CD4-positive, alpha-beta T cell (primary cell): ENCODE results near the gene ZNF784. TPM values are rescaled to one million over a fixed set of nuclear protein-coding genes. Genes with fewer than 3 reads are reported as not detected.
"Not testable (repeated sequence)": the region's sequence is repeated elsewhere in the genome, so short reads cannot be mapped to it uniquely, and the experiment has no call there.

Experiments
- ATAC-seq: fragments of 200-7000 bp; cut with Tn5 transposase; one replicate; pipeline ENCODE4 v1.10.0; 2022; ENCODE audit warnings: mild to moderate bottlenecking; ENCODE audit not compliant: poor library complexity
- CTCF ChIA-PET: fragments of 350-600 bp; sonication (Branson Sonifier 250); formaldehyde crosslinking; loops from one replicate; lab custom pipeline; 2021; ENCODE audit warnings: antibody characterized with exemption, inconsistent platforms; lab: Charles Lee
- POLR2A ChIA-PET: fragments of 350-600 bp; sonication (Branson Sonifier 250); formaldehyde crosslinking; loops from one replicate; lab custom pipeline; 2021; ENCODE audit warnings: antibody characterized with exemption, inconsistent platforms; lab: Charles Lee
- DNase-seq, 14 experiments: peaks; one replicate each; pipeline ENCODE4 v3.0.0-alpha.2; 2013 to 2020; ENCODE audit warnings: mixed read lengths in 2 of 14
- H3K27ac ChIP-seq, 2 donors: one replicate each; pipeline versions ENCODE4 v1.5.1 to v1.7.0; 2013; ENCODE audit warnings: low read length in 2 of 2, low read depth in 1 of 2, mild to moderate bottlenecking in 1 of 2
- H3K27me3 ChIP-seq, 2 experiments: 1 replicate in 1 of 2; 2 replicates in 1 of 2; pipeline versions ENCODE4 v1.6.1 to v1.7.0; 2013; ENCODE audit warnings: low read length in 2 of 2, control low read depth in 1 of 2, mild to moderate bottlenecking in 1 of 2, moderate library complexity in 1 of 2; ENCODE audit not compliant: insufficient read depth in 2 of 2, control insufficient read depth in 1 of 2
- H3K36me3 ChIP-seq: one replicate; pipeline ENCODE4 v1.6.1; 2013; ENCODE audit warnings: low read length, control low read depth; ENCODE audit not compliant: insufficient read depth
- H3K4me1 ChIP-seq: one replicate; pipeline ENCODE4 v1.6.1; 2013; ENCODE audit warnings: low read length, control low read depth; ENCODE audit not compliant: insufficient read depth
- H3K4me3 ChIP-seq: one replicate; pipeline ENCODE4 v1.5.1; 2013; ENCODE audit warnings: mild to moderate bottlenecking, low read length, moderate library complexity
- H3K9me3 ChIP-seq, 2 experiments: 1 replicate in 1 of 2; 2 replicates in 1 of 2; pipeline versions ENCODE4 v1.6.1 to v1.7.0; 2013; ENCODE audit warnings: low read length in 2 of 2, mild to moderate bottlenecking in 2 of 2, control low read depth in 1 of 2, moderate library complexity in 1 of 2; ENCODE audit not compliant: control insufficient read depth in 1 of 2, insufficient read depth in 1 of 2
- H3K27ac Mint-ChIP-seq: one replicate; pipeline ENCODE4 v1.8.0; 2020; ENCODE audit warnings: mixed read lengths
- H3K27me3 Mint-ChIP-seq: one replicate; pipeline ENCODE4 v1.8.0; 2021; ENCODE audit warnings: mixed read lengths
- H3K36me3 Mint-ChIP-seq: one replicate; pipeline ENCODE4 v1.8.0; 2021; ENCODE audit warnings: low read depth, mixed read lengths
- H3K4me1 Mint-ChIP-seq: one replicate; pipeline ENCODE4 v1.8.0; 2021; ENCODE audit warnings: low read depth, mixed read lengths
- H3K4me3 Mint-ChIP-seq: one replicate; pipeline ENCODE4 v1.8.0; 2020; ENCODE audit warnings: mild to moderate bottlenecking, mixed read lengths
- H3K9me3 Mint-ChIP-seq: one replicate; pipeline ENCODE4 v1.8.0; 2020; ENCODE audit warnings: mixed read lengths
- intact Hi-C, 2 experiments: fragments of 100-400 bp; cut with DNase I in 1 of 2; cut with micrococcal nuclease in 1 of 2; formaldehyde crosslinking; loops; one replicate each; pipeline versions ENCODE4 v1.15.1 to v1.9.0; 2023 to 2025; cut with DNase I, micrococcal nuclease
- total RNA-seq, 174 experiments: library from RNA in 2 of 174; stranded (reverse) in 2 of 174; gene quantifications; one replicate each; pipeline ENCODE4 v1.2.3 and lab custom pipeline; 2021 to 2026
- TF ChIP-seq, protein P1 (sequence below): fragments of 200-600 bp; IDR thresholded peaks from one replicate; pipeline ENCODE4 v1.8.0; 2022; ENCODE audit warnings: antibody characterized with exemption, mild to moderate bottlenecking

Gene ZNF784
- total RNA-seq, 2 experiments from 2014 or later, result 11.2 to 11.8 TPM

- intact Hi-C loops, result loop anchor here in 1 of 2 experiments (1.0 to 5.0 kb wide), 3 partner anchors 12 to 70 kb away; partner anchors contain the start of gene FIZ1
- TF ChIP-seq, protein P1, sequence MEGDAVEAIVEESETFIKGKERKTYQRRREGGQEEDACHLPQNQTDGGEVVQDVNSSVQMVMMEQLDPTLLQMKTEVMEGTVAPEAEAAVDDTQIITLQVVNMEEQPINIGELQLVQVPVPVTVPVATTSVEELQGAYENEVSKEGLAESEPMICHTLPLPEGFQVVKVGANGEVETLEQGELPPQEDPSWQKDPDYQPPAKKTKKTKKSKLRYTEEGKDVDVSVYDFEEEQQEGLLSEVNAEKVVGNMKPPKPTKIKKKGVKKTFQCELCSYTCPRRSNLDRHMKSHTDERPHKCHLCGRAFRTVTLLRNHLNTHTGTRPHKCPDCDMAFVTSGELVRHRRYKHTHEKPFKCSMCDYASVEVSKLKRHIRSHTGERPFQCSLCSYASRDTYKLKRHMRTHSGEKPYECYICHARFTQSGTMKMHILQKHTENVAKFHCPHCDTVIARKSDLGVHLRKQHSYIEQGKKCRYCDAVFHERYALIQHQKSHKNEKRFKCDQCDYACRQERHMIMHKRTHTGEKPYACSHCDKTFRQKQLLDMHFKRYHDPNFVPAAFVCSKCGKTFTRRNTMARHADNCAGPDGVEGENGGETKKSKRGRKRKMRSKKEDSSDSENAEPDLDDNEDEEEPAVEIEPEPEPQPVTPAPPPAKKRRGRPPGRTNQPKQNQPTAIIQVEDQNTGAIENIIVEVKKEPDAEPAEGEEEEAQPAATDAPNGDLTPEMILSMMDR, result no peak
- Histone ChIP-seq H3K27ac (no peak overlapping the region), H3K9me3 (no peaks in the 10 kb centered on the region), H3K4me3 (peak overlapping the region; percentile 46), H3K36me3 (peaks cover 3% of the 10 kb centered on the region), H3K4me1 (peaks cover 29% of the 10 kb centered on the region), H3K27me3 (no peaks in the 10 kb centered on the region)
- CTCF ChIA-PET, result interaction anchor here (3.1 kb wide), 1 partner anchor 19 kb away, joined by 12 read pairs; the partner anchor contains the start of gene ZNF865
- POLR2A ChIA-PET, result interaction anchor here (0.6 to 3.2 kb wide), 6 partner anchors 12 to 53 kb away, joined by 3 to 23 read pairs (median 4); partner anchors contain the start of genes FIZ1, ZNF524, ZNF580 and ZNF784
- Mint-ChIP-seq H3K4me1 (peaks cover 41% of the 10 kb centered on the region), H3K27me3 (no peaks in the 10 kb centered on the region), H3K4me3 (peak overlapping the region; percentile 90), H3K36me3 (peaks cover 6% of the 10 kb centered on the region), H3K27ac (peak overlapping the region; percentile 71), H3K9me3 (no peaks in the 10 kb centered on the region)
- ATAC-seq (peak; percentile 95), DNase-seq (peak; percentile 85 to 96 (median 91))
Measured at GRCh38 chr19:55586976-55587668, 37.2 kb downstream of the ZNF784 start.

DNA sequence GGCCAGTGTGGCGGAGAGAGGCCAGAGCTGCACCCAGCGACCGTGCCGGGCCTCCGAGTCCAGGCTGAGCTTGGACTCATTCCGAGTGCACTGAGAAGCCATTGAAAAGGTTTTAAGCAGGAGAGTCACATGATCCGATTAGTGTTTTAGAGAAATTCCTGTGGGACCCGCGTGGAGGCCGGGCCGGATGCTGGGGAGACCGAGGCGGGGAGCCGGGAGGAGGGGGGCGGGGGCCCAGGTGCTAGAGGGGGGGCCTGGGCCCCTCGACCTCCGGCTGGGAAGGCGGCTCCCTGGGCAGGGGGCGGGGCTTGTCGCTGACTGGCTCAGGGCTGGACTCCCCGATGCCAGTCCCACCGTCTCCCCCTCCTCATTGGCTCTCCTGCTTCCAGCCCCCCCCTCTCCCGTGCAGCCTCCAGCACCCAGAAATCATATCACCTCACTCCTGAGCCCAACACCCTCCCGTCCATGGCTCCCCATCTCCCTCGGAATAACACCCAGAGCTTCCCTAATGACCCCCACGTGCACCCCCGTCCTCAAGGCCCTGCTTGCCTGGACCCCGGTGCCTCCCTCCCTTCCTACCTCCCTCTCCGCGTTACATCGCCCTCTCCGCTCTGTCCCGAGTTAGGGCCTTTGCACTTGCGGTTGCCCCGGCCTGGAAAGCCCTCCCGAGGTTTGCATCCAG, 38.6 kb downstream of the ZNF784 start:
- Mint-ChIP-seq H3K4me1 (peaks cover 53% of the 10 kb centered on the region), H3K4me3 (peak overlapping the region; percentile 90), H3K27ac (peak overlapping the region; percentile 7), H3K27me3 (no peaks in the 10 kb centered on the region), H3K9me3 (no peaks in the 10 kb centered on the region), H3K36me3 (no peaks in the 10 kb centered on the region)
- no peaks in the 10 kb centered on the region for H3K27me3 ChIP-seq
- ChIA-PET CTCF (interaction anchor here (3.1 kb wide), 1 partner anchor 20 kb away, joined by 12 read pairs; the partner anchor contains the start of gene ZNF865), POLR2A (interaction anchor here (1.0 to 3.2 kb wide), 4 partner anchors 13 to 69 kb away, joined by 4 to 23 read pairs (median 6); partner anchors contain the start of genes FIZ1, U2AF2, ZNF524 and ZNF784)
- intact Hi-C loops, result loop anchor here in 1 of 2 experiments (2.0 to 5.0 kb wide), 2 partner anchors 21 to 68 kb away; no protein-coding TSS in a partner anchor
- ATAC-seq (peak; percentile 39), DNase-seq (peak in 12 of 14 experiments; percentile 11 to 77 (median 42))
- peak overlapping the region; percentile 45 for H3K4me3 ChIP-seq
- H3K27ac ChIP-seq, result peak overlapping the region in 1 of 2 donors; percentile 6
- TF ChIP-seq, protein P1, result no peak
- H3K36me3 ChIP-seq, result no peaks in the 10 kb centered on the region
- H3K4me1 ChIP-seq, result peaks cover 40% of the 10 kb centered on the region
- no peaks in the 10 kb centered on the region for H3K9me3 ChIP-seq

DNA sequence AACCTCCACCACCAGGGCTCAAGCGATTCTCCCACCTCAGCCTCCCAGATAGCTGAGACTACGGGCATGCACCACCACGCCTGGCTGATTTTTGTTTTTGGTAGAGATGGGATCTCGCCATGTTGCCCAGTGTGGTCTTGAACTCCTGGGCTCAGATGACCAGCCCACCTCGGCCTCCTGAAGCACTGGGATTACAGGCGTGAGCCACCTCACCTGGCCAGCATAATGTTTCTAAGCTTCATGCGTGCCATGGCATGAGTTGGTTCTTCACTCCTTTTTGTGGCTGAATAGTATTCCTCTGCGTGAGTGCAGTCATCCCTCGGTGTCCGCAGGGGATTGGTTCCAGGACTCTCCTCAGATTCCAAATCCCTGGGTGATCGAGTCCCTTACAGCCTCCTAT, 39.5 kb downstream of the ZNF784 start:
- peaks cover 58% of the 10 kb centered on the region for H3K4me1 Mint-ChIP-seq
- Histone ChIP-seq H3K4me3 (no peak overlapping the region), H3K36me3 (no peaks in the 10 kb centered on the region), H3K9me3 (no peaks in the 10 kb centered on the region), H3K4me1 (peaks cover 48% of the 10 kb centered on the region), H3K27ac (no peak overlapping the region), H3K27me3 (no peaks in the 10 kb centered on the region)
- intact Hi-C loops, result loop anchor here in 1 of 2 experiments (5.0 kb wide), 1 partner anchor 68 kb away; no protein-coding TSS in a partner anchor
- H3K27ac Mint-ChIP-seq, result peak overlapping the region; percentile 7
- peaks cover 5% of the 10 kb centered on the region for H3K36me3 Mint-ChIP-seq
- H3K27me3 Mint-ChIP-seq, result no peaks in the 10 kb centered on the region
- ChIA-PET CTCF (interaction anchor here (0.5 kb wide), 1 partner anchor 1118 kb away, joined by 3 read pairs; no protein-coding TSS in a partner anchor), POLR2A (interaction anchor here (1.8 to 3.2 kb wide), 2 partner anchors 14 to 22 kb away, joined by 4 to 23 read pairs; partner anchors contain the start of genes FIZ1 and ZNF524)
- peak overlapping the region; percentile 0 for H3K4me3 Mint-ChIP-seq
- TF ChIP-seq, protein P1, result no peak
- no peak for DNase-seq
- no peak for ATAC-seq
- H3K9me3 Mint-ChIP-seq, result no peaks in the 10 kb centered on the region

GRCh38 chr19:55583897-55584296, 40.5 kb downstream of the ZNF784 start:
- intact Hi-C loops, result loop anchor here in 1 of 2 experiments (1.0 kb wide), 1 partner anchor 52 kb away; no protein-coding TSS in a partner anchor
- H3K4me1 ChIP-seq, result peaks cover 52% of the 10 kb centered on the region

More at GRCh38 chr19:55583897-55584296, 40.5 kb downstream of the ZNF784 start:
- H3K4me3 Mint-ChIP-seq, H3K36me3 Mint-ChIP-seq, H3K9me3 Mint-ChIP-seq, H3K36me3 ChIP-seq, H3K27me3 Mint-ChIP-seq, H3K4me3 ChIP-seq, ATAC-seq, H3K9me3 ChIP-seq, H3K27ac ChIP-seq, DNase-seq, H3K27me3 ChIP-seq: not testable (repeated sequence)
- H3K27ac Mint-ChIP-seq, result peak overlapping the region; percentile 21
- ChIA-PET POLR2A (interaction anchor here (1.0 kb wide), 1 partner anchor 51 kb away, joined by 3 read pairs; no protein-coding TSS in a partner anchor), CTCF (interaction anchor here (2.1 to 4.7 kb wide), 2 partner anchors 22 to 48 kb away, joined by 8 to 19 read pairs; partner anchors contain the start of gene ZNF865)
- H3K4me1 Mint-ChIP-seq, result peaks cover 57% of the 10 kb centered on the region
